BJ (cell line): ENCODE data around the gene CFAP97D1. TPM values are rescaled to one million over a fixed set of nuclear protein-coding genes. Genes with fewer than 3 reads are reported as not detected.

ENCODE experiments used
- CTCF ChIA-PET: fragments of 350-600 bp; formaldehyde crosslinking; extraction: SDS; loops from one replicate; lab custom pipeline; 2021; ENCODE audit warnings: antibody characterized with exemption, inconsistent platforms; lab: Yijun Ruan, JAX
- POLR2A ChIA-PET: fragments of 300-600 bp; sonication (Branson Sonifier 250); formaldehyde crosslinking; extraction: SDS; loops from one replicate; lab custom pipeline; 2021; ENCODE audit warnings: antibody characterized with exemption; lab: Charles Lee
- DNase-seq: peaks from one replicate; pipeline ENCODE4 v3.0.0-alpha.2; 2011; ENCODE audit warnings: low read depth
- H3K27me3 ChIP-seq: 2 replicates; pipeline ENCODE4 v1.6.0; 2011; ENCODE audit warnings: low read length; ENCODE audit not compliant: control insufficient read depth, insufficient read depth
- H3K36me3 ChIP-seq: 2 replicates; pipeline ENCODE4 v1.5.1; 2011; ENCODE audit warnings: low read length; ENCODE audit not compliant: control insufficient read depth, insufficient read depth
- H3K4me3 ChIP-seq: 2 replicates; pipeline ENCODE4 v1.5.1; 2011; ENCODE audit warnings: low read depth, mild to moderate bottlenecking, control low read depth, low read length
- polyA plus RNA-seq: library from polyadenylated mRNA; depleted of rRNA; stranded (reverse); fragments of >200 nt; gene quantifications from 2 replicates; pipeline ENCODE4 v1.2.3, GENCODE V29; 2011
- TF ChIP-seq, protein P1 (sequence below): IDR thresholded peaks from 2 replicates; pipeline ENCODE4 v1.5.1; 2011; ENCODE audit warnings: low read depth, mild to moderate bottlenecking, control low read depth, inconsistent platforms, low read length, moderate library complexity; ENCODE audit not compliant: insufficient read depth

Gene CFAP97D1
- polyA plus RNA-seq, 1 experiment = not detected

DNA sequence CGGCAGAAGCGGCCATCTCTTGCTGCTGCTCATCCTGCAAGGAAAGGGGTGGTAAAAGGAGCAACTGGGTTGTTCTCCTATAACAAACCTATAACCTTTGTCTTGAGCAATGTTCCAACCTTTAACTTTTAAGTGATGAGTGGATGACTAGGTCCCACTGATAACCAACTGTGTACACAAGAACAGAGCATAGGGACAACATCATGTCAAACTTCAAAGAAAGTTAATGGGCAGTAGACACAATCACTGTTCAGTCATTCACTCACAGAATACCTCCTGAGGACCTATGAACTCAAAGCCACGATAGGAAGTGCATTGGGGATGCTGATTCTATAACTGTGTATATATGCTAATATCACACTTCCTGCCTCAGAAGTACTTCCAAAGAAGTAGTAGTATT is 21.6 kb downstream of the CFAP97D1 start:
- TF ChIP-seq, protein P1, sequence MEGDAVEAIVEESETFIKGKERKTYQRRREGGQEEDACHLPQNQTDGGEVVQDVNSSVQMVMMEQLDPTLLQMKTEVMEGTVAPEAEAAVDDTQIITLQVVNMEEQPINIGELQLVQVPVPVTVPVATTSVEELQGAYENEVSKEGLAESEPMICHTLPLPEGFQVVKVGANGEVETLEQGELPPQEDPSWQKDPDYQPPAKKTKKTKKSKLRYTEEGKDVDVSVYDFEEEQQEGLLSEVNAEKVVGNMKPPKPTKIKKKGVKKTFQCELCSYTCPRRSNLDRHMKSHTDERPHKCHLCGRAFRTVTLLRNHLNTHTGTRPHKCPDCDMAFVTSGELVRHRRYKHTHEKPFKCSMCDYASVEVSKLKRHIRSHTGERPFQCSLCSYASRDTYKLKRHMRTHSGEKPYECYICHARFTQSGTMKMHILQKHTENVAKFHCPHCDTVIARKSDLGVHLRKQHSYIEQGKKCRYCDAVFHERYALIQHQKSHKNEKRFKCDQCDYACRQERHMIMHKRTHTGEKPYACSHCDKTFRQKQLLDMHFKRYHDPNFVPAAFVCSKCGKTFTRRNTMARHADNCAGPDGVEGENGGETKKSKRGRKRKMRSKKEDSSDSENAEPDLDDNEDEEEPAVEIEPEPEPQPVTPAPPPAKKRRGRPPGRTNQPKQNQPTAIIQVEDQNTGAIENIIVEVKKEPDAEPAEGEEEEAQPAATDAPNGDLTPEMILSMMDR = no peak

DNA sequence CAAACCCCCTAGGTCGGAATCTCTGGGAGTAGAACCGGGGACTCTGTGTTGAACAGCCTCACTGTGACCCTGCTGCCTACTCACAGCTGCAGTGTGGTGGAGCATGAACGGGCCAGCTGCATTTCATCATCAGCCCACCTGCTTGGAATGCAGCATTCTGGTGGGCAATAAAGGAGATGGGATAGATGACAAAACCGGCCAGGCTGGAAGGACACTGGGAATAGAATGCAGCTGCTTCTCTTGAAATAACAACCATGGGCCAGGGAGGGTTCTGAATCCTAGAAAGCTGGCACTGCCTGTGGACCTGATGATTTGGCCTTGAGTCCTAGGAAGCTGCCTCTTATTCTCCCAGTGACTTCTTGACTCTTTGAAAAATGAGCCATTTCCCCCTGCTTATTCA is 23.5 kb downstream of the CFAP97D1 start:
- POLR2A ChIA-PET = interaction anchor here (0.5 kb wide), 1 partner anchor 261 kb away, joined by 5 read pairs; no protein-coding TSS in a partner anchor
- no peak for DNase-seq
- TF ChIP-seq, protein P1 = no peak
- CTCF ChIA-PET = interaction anchor here (0.8 kb wide), 1 partner anchor 76 kb away, joined by 3 read pairs; no protein-coding TSS in a partner anchor
- H3K4me3 ChIP-seq = no peak overlapping the region
- H3K27me3 ChIP-seq = no peaks in the 10 kb centered on the region
- H3K36me3 ChIP-seq = peaks cover 3% of the 10 kb centered on the region; the same call in 1 of the 2 replicates

More for the DNA sequence above, 21.6 kb downstream of the CFAP97D1 start:
- CTCF ChIA-PET = no interaction called here
- POLR2A ChIA-PET = no interaction called here
- H3K27me3 ChIP-seq = no peaks in the 10 kb centered on the region
- H3K36me3 ChIP-seq = peaks cover 1% of the 10 kb centered on the region; the same call in 1 of the 2 replicates
- DNase-seq = no peak
- H3K4me3 ChIP-seq = no peak overlapping the region

DNA sequence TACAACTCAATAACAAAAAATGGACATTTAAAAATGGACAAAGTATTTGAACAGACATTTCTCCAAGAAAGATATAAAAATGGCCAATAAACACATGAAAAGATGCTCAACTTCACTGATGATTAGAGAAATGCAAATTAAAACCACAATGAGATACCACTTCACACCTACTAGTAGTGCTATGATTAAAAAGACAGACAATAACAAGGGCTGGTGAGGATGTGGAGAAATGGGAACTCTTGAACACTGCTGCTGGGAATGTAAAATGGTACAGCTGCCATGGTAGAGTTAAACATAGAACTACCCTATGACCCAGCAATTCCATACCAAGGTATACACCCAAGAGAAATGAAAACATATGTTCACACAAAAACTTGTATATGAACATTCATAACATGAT is 24.9 kb downstream of the CFAP97D1 start:
- TF ChIP-seq, protein P1 = no peak
- Histone ChIP-seq H3K27me3 (no peaks in the 10 kb centered on the region), H3K4me3 (no peak overlapping the region), H3K36me3 (peaks cover 3% of the 10 kb centered on the region; the same call in 1 of the 2 replicates)
- ChIA-PET POLR2A (no interaction called here), CTCF (no interaction called here)
- DNase-seq = no peak

DNA sequence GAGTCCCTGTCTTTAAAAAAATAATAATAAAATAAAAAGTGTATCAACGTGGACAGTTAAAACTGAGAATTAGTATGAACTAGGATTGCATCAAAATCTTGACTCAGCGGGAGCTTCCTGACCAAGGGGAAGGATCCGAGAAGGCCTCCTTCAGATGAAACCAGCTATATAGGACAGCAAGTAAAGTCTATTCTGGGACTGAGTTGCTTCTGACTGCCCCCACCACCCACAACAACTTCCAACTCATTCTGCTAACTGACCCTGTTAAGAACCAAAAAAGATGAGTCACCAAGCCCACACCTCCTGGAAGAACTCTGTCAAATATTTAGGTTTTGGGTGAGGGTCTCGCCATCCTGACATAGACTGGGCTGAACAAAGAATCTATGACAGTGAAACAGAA is 27.8 kb downstream of the CFAP97D1 start:
- Histone ChIP-seq H3K27me3 (no peaks in the 10 kb centered on the region), H3K36me3 (peaks cover 8% of the 10 kb centered on the region), H3K4me3 (no peak overlapping the region)
- POLR2A ChIA-PET = no interaction called here
- no peak for DNase-seq
- CTCF ChIA-PET = interaction anchor here (1.0 kb wide), 1 partner anchor 23 kb away, joined by 3 read pairs; no protein-coding TSS in a partner anchor
- TF ChIP-seq, protein P1 = no peak

DNA sequence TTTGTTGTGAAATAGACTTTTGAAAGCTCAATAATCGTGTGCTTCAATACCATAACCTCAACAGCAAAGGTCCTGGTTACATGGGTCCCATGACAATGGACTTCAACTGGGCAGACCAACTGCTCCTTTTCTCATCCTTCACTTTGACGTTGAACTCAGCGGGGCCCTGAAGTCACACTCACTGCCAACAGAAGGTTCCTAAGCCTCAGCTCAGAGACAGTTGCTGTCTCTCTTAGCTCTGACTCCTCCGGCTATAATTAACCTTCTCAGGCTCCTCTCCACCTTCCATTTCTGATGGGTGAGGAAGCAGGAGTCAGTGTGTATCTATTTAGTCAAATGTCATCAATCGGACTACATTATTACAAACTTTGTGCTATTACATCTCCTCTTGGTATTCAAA is 28.9 kb downstream of the CFAP97D1 start:
- TF ChIP-seq, protein P1 = no peak

More for the DNA sequence above, 28.9 kb downstream of the CFAP97D1 start:
- Histone ChIP-seq H3K36me3 (peaks cover 15% of the 10 kb centered on the region), H3K4me3 (no peak overlapping the region), H3K27me3 (no peaks in the 10 kb centered on the region)
- ChIA-PET POLR2A (no interaction called here), CTCF (no interaction called here)
- DNase-seq = no peak
